Omental fat pad (tissue), 4 donors: Measurements from ENCODE around the gene ARHGEF39. TPM values are rescaled to one million over a fixed set of nuclear protein-coding genes. Genes with fewer than 3 reads are reported as not detected.
A peak's percentile ranks its signal among the peaks of the same experiment; 100 is the strongest.

Experiments
- ATAC-seq: fragments of 150-250 bp; one replicate; pipeline ENCODE4 v1.9.1; 2016; ENCODE audit warnings: mild to moderate bottlenecking, moderate library complexity; ENCODE audit not compliant: low FRiP score
- DNase-seq: peaks from one replicate; pipeline ENCODE4 v3.0.0-alpha.2; 2019; ENCODE audit warnings: low spot score
- total RNA-seq, 4 donors: library from RNA; depleted of rRNA; stranded (reverse); fragments of >200 nt; gene quantifications; one replicate each; pipeline ENCODE4 v1.1.0, GENCODE V29; 2016
- TF ChIP-seq, protein P1 (sequence below), 3 donors: fragments of 450-650 bp; IDR thresholded peaks; one replicate each; pipeline ENCODE4 v1.5.1; 2016 to 2017; ENCODE audit warnings: antibody characterized with exemption in 3 of 3, mild to moderate bottlenecking in 3 of 3, moderate library complexity in 2 of 3

Gene ARHGEF39
- total RNA-seq, 4 donors from 2014 or later: 0.36 to 2.8 (median 0.65) TPM; not detected in 1

DNA sequence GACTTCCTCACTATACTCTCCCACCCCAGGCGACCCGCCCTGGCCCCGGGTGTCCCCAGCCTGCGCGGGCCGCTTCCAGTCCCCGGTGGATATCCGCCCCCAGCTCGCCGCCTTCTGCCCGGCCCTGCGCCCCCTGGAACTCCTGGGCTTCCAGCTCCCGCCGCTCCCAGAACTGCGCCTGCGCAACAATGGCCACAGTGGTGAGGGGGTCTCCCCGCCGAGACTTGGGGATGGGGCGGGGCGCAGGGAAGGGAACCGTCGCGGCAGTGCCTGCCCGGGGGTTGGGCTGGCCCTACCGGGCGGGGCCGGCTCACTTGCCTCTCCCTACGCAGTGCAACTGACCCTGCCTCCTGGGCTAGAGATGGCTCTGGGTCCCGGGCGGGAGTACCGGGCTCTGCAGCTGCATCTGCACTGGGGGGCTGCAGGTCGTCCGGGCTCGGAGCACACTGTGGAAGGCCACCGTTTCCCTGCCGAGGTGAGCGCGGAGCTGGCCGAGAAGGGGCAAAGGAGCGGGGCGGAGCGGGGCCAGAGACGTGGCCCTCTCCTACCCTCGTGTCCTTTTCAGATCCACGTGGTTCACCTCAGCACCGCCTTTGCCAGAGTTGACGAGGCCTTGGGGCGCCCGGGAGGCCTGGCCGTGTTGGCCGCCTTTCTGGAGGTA lies 10.9 kb upstream of the ARHGEF39 start:
- TF ChIP-seq, protein P1, sequence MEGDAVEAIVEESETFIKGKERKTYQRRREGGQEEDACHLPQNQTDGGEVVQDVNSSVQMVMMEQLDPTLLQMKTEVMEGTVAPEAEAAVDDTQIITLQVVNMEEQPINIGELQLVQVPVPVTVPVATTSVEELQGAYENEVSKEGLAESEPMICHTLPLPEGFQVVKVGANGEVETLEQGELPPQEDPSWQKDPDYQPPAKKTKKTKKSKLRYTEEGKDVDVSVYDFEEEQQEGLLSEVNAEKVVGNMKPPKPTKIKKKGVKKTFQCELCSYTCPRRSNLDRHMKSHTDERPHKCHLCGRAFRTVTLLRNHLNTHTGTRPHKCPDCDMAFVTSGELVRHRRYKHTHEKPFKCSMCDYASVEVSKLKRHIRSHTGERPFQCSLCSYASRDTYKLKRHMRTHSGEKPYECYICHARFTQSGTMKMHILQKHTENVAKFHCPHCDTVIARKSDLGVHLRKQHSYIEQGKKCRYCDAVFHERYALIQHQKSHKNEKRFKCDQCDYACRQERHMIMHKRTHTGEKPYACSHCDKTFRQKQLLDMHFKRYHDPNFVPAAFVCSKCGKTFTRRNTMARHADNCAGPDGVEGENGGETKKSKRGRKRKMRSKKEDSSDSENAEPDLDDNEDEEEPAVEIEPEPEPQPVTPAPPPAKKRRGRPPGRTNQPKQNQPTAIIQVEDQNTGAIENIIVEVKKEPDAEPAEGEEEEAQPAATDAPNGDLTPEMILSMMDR (IDR thresholded peaks at IDR 0.05): no peak
- ATAC-seq: peak; percentile 21
- DNase-seq: no peak

DNA sequence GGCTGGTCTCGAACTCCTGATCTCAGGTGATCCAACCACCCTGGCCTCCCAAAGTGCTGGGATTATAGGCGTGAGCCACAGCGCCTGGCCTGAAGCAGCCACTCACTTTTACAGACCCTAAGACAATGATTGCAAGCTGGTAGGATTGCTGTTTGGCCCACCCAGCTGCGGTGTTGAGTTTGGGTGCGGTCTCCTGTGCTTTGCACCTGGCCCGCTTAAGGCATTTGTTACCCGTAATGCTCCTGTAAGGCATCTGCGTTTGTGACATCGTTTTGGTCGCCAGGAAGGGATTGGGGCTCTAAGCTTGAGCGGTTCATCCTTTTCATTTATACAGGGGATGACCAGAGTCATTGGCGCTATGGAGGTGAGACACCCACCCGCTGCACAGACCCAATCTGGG lies 10.2 kb upstream of the ARHGEF39 start:
- TF ChIP-seq, protein P1 (IDR thresholded peaks at IDR 0.05): no peak
- ATAC-seq (peak; percentile 5), DNase-seq (no peak)

DNA sequence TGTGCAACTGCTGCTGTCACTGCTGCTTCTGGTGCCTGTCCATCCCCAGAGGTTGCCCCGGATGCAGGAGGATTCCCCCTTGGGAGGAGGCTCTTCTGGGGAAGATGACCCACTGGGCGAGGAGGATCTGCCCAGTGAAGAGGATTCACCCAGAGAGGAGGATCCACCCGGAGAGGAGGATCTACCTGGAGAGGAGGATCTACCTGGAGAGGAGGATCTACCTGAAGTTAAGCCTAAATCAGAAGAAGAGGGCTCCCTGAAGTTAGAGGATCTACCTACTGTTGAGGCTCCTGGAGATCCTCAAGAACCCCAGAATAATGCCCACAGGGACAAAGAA lies 9.0 kb upstream of the ARHGEF39 start:
- ATAC-seq (no peak), DNase-seq (no peak)
- TF ChIP-seq, protein P1 (IDR thresholded peaks at IDR 0.05): no peak

DNA sequence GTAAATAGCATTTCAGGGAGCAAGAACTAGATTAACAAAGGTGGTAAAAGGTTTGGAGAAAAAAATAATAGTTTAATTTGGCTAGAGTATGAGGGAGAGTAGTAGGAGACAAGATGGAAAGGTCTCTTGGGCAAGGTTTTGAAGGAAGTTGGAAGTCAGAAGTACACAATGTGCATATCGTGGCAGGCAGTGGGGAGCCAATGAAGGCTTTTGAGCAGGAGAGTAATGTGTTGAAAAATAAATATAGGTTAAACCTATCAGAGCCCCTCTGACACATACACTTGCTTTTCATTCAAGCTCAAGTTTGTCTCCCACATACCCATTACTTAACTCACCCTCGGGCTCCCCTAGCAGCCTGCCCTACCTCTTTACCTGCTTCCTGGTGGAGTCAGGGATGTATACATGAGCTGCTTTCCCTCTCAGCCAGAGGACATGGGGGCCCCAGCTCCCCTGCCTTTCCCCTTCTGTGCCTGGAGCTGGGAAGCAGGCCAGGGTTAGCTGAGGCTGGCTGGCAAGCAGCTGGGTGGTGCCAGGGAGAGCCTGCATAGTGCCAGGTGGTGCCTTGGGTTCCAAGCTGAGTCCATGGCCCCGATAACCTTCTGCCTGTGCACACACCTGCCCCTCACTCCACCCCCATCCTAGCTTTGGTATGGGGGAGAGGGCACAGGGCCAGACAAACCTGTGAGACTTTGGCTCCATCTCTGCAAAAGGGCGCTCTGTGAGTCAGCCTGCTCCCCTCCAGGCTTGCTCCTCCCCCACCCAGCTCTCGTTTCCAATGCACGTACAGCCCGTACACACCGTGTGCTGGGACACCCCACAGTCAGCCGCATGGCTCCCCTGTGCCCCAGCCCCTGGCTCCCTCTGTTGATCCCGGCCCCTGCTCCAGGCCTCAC lies 8.4 kb upstream of the ARHGEF39 start, which contains the start of gene CA9:
CA9 (plus strand) TSS at position 797 of the 893 bp plus-strand sequence; CDS start at position 829, 32 bp downstream.
- ATAC-seq (peak; percentile 84), DNase-seq (no peak)
- TF ChIP-seq, protein P1 (IDR thresholded peaks at IDR 0.05): no peak

DNA sequence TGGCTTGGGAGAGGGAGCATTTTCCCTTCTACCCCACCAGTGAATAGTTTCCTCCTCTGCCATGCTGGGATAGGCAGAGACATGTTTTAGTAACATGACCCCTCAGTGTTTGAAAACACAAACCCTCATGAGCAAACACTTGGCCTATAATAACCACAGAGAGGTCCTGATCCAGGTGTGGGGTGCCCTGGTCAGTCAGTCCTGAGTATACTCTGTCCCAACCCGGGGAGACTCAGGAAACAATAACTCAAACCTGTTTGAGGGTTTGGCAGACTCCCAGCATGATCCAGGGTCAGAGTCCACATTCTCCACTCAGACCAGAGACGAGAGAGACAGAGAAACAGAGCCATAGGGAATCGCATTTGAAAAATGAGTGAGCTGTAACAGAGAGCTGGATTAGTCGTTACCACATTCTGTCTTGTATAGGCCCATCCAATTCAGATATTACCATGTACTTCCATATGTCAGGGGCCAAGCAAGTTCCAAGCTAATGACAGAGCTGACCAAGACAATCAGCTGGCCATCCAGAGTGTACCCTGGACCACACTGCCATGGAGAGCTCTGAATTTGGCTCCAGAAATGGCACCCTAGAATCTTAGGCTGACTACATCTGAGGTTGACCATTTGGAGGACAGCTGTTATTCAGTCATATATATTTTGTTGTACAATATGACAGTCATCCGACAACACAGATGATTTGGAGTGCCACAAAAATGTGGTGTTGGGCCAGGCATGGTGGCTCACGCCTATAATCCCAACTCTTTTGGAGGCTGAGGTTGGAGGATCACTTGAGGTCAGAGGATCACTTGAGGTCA lies 4.5 kb upstream of the ARHGEF39 start:
- no peak for ATAC-seq
- no peak for DNase-seq
- TF ChIP-seq, protein P1 (IDR thresholded peaks at IDR 0.05): no peak

DNA sequence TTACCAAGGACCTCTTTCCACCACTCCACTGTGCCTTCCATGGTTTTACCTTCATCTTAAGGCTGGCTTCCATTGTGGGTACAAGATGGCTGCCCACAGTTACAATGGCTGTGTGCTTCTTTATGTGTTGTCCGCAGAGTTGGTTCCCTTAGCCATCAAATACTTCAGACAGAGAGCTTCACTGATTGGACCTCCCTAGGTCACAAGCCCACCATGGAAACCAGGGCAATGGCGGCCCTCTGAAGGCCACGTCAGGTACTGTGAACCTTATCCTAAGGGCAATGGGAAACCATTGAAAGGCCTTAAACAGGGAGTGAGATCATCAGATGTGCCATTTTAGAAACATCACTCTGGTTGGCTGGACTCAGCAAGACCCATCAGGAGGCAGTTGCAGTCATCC lies 2.9 kb upstream of the ARHGEF39 start:
- TF ChIP-seq, protein P1 (IDR thresholded peaks at IDR 0.05): no peak
- no peak for DNase-seq
- no peak for ATAC-seq
